OCI-LY7 (cell line): ENCODE results near the gene PAFAH2. TPM values are rescaled to one million over a fixed set of nuclear protein-coding genes. Genes with fewer than 3 reads are reported as not detected.

Experiments
- BruUV-seq: library from RNA; stranded (reverse); fragments of 400-500 nt; replicated peaks from 2 replicates; lab custom pipeline; 2021; lab: Mats Ljungman, UMichigan
- CTCF ChIA-PET: fragments of 300-600 bp; sonication (Branson Sonifier 250); formaldehyde crosslinking; loops from one replicate; lab custom pipeline; 2022; ENCODE audit warnings: antibody characterized with exemption; ENCODE audit not compliant: unreplicated experiment; lab: Charles Lee
- POLR2A ChIA-PET: fragments of 300-600 bp; sonication (Branson Sonifier 250); formaldehyde crosslinking; loops from one replicate; lab custom pipeline; 2022; ENCODE audit warnings: antibody characterized with exemption; lab: Charles Lee
- DNase-seq: peaks from one replicate; pipeline ENCODE4 v3.0.0-alpha.2; 2015; ENCODE audit warnings: low spot score
- H2AFZ ChIP-seq: fragments of 200-600 bp; sonication (generic), shearing (Covaris generic); 2 replicates; pipeline ENCODE4 v1.6.1; 2014; ENCODE audit warnings: mild to moderate bottlenecking, antibody characterized with exemption, low read length, moderate library complexity
- H3K27ac ChIP-seq: fragments of 200-600 bp; sonication (generic); 2 replicates; pipeline ENCODE4 v1.5.1; 2014; ENCODE audit warnings: mixed run types, low read depth, mild to moderate bottlenecking, moderate library complexity, low read length, inconsistent platforms; ENCODE audit not compliant: poor library complexity, severe bottlenecking
- H3K36me3 ChIP-seq: fragments of 200-600 bp; sonication (generic); 2 replicates; pipeline ENCODE4 v1.6.1; 2014; ENCODE audit warnings: mild to moderate bottlenecking, antibody characterized with exemption, low read length, moderate library complexity, mixed read lengths; ENCODE audit not compliant: insufficient read depth
- H3K4me1 ChIP-seq: fragments of 200-600 bp; sonication (generic); 2 replicates; pipeline ENCODE4 v1.5.1; 2014; ENCODE audit warnings: mild to moderate bottlenecking, low read length; ENCODE audit not compliant: insufficient read depth, poor library complexity, severe bottlenecking
- H3K4me2 ChIP-seq: fragments of 200-600 bp; sonication (generic); 2 replicates; pipeline ENCODE4 v1.6.1; 2014; ENCODE audit warnings: mild to moderate bottlenecking, low read length
- H3K4me3 ChIP-seq: fragments of 200-600 bp; sonication (generic); 2 replicates; pipeline ENCODE4 v1.5.1; 2014; ENCODE audit warnings: mild to moderate bottlenecking, low read depth, low read length; ENCODE audit not compliant: poor library complexity, severe bottlenecking
- H3K79me2 ChIP-seq: fragments of 200-600 bp; sonication (generic); 2 replicates; pipeline ENCODE4 v1.6.1; 2016; ENCODE audit warnings: low read depth, mild to moderate bottlenecking, low read length, moderate library complexity, mixed read lengths; ENCODE audit not compliant: insufficient read depth
- H3K9me2 ChIP-seq: fragments of 200-600 bp; sonication (generic); 2 replicates; pipeline ENCODE4 v1.6.1; 2016; ENCODE audit warnings: mild to moderate bottlenecking, low read length, mixed read lengths; ENCODE audit not compliant: insufficient read depth
- H3K9me3 ChIP-seq: fragments of 200-600 bp; sonication (generic); 2 replicates; pipeline ENCODE4 v1.6.1; 2014; ENCODE audit warnings: mild to moderate bottlenecking, mixed run types, low read length, mixed read lengths
- H4K20me1 ChIP-seq: fragments of 200-600 bp; sonication (generic); 2 replicates; pipeline ENCODE4 v1.6.1; 2014; ENCODE audit warnings: mild to moderate bottlenecking, antibody characterized with exemption, low read length, moderate library complexity, mixed read lengths; ENCODE audit not compliant: insufficient read depth
- EZH2phosphoT487 ChIP-seq: fragments of 200-600 bp; sonication (generic); IDR thresholded peaks from 2 replicates; pipeline ENCODE4 v1.6.1; 2018; ENCODE audit warnings: low read depth, borderline replicate concordance, mild to moderate bottlenecking, mixed run types, antibody characterized with exemption, low read length, moderate library complexity, mixed read lengths
- intact Hi-C: fragments of 100-400 bp; cut with micrococcal nuclease; formaldehyde crosslinking; loops from one replicate; pipeline ENCODE4 v1.10.0; 2022; ENCODE audit not compliant: unreplicated experiment
- total RNA-seq, 2 experiments: library from RNA; depleted of rRNA in 1 of 2; stranded (reverse); fragments of >200 nt in 1 of 2; shearing (Covaris generic) in 1 of 2; gene quantifications; 2 replicates each; pipeline ENCODE4 v1.2.3, GENCODE V29; 2014 to 2022
- TF ChIP-seq, protein P1 (sequence below): fragments of 200-600 bp; sonication (generic); conservative IDR thresholded peaks from 2 replicates; pipeline ENCODE4 v1.5.1; 2014; ENCODE audit warnings: mild to moderate bottlenecking, antibody characterized with exemption, low read length, moderate library complexity, mixed read lengths

PAFAH2 gene
- total RNA-seq, 2 experiments from 2014 or later: 2.9 to 7.3 TPM

GRCh38 chr1:26020330-26020768 is 22.5 kb upstream of the PAFAH2 start:
- Histone ChIP-seq H2AFZ (no peak overlapping the region), H3K9me3 (no peaks in the 10 kb centered on the region), H3K4me1 (peaks cover 4% of the 10 kb centered on the region), H3K9me2 (no peaks in the 10 kb centered on the region), H3K36me3 (no peaks in the 10 kb centered on the region), H3K4me3 (no peak overlapping the region), H3K27ac (no peak overlapping the region), H4K20me1 (no peaks in the 10 kb centered on the region), H3K4me2 (no peak overlapping the region), H3K79me2 (no peaks in the 10 kb centered on the region)
- no TSS peak for BruUV-seq
- intact Hi-C loops: no loop called here
- no peak for TF ChIP-seq EZH2phosphoT487
- no peak for DNase-seq
- ChIA-PET CTCF (interaction anchor here (0.5 kb wide), 1 partner anchor 16 kb away, joined by 4 read pairs; no protein-coding TSS in a partner anchor), POLR2A (no interaction called here)

- Histone ChIP-seq H3K36me3 (no peaks in the 10 kb centered on the region), H3K4me1 (peaks cover 4% of the 10 kb centered on the region), H4K20me1 (no peaks in the 10 kb centered on the region), H2AFZ (no peak overlapping the region), H3K4me3 (no peak overlapping the region), H3K4me2 (no peak overlapping the region), H3K9me3 (no peaks in the 10 kb centered on the region), H3K9me2 (no peaks in the 10 kb centered on the region), H3K79me2 (no peaks in the 10 kb centered on the region), H3K27ac (no peak overlapping the region)
- no peak for TF ChIP-seq EZH2phosphoT487
- TF ChIP-seq, protein P1, sequence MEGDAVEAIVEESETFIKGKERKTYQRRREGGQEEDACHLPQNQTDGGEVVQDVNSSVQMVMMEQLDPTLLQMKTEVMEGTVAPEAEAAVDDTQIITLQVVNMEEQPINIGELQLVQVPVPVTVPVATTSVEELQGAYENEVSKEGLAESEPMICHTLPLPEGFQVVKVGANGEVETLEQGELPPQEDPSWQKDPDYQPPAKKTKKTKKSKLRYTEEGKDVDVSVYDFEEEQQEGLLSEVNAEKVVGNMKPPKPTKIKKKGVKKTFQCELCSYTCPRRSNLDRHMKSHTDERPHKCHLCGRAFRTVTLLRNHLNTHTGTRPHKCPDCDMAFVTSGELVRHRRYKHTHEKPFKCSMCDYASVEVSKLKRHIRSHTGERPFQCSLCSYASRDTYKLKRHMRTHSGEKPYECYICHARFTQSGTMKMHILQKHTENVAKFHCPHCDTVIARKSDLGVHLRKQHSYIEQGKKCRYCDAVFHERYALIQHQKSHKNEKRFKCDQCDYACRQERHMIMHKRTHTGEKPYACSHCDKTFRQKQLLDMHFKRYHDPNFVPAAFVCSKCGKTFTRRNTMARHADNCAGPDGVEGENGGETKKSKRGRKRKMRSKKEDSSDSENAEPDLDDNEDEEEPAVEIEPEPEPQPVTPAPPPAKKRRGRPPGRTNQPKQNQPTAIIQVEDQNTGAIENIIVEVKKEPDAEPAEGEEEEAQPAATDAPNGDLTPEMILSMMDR: no peak
- intact Hi-C loops: no loop called here
- DNase-seq: no peak
- ChIA-PET CTCF (interaction anchor here (0.5 kb wide), 1 partner anchor 17 kb away, joined by 4 read pairs; no protein-coding TSS in a partner anchor), POLR2A (no interaction called here)
- BruUV-seq: no TSS peak
These were observed 21.9 kb upstream of the PAFAH2 start for GRCh38 chr1:26019641-26020315.

GRCh38 chr1:26017606-26018005 is 19.7 kb upstream of the PAFAH2 start:
- TF ChIP-seq, protein P1: no peak
- TF ChIP-seq EZH2phosphoT487: no peak
- peaks cover 4% of the 10 kb centered on the region for H3K4me1 ChIP-seq
- ChIA-PET POLR2A (interaction anchor here (1.0 kb wide), 1 partner anchor 20 kb away, joined by 3 read pairs; the partner anchor contains the start of gene PAFAH2), CTCF (no interaction called here)
- H3K9me2 ChIP-seq: no peaks in the 10 kb centered on the region
- H4K20me1 ChIP-seq: no peaks in the 10 kb centered on the region
- no peaks in the 10 kb centered on the region for H3K9me3 ChIP-seq
- H3K79me2 ChIP-seq: no peaks in the 10 kb centered on the region
- DNase-seq: no peak
- no peak overlapping the region for H3K27ac ChIP-seq
- BruUV-seq: no TSS peak
- intact Hi-C loops: no loop called here
- H3K4me3 ChIP-seq: no peak overlapping the region
- no peaks in the 10 kb centered on the region for H3K36me3 ChIP-seq
- no peak overlapping the region for H2AFZ ChIP-seq
- no peak overlapping the region for H3K4me2 ChIP-seq
